ENCODE measurements around the gene SMARCD2.
"Not testable (repeated sequence)": the region's sequence is repeated elsewhere in the genome, so short reads cannot be mapped to it uniquely, and the experiment has no call there.

The SMARCD2 gene

GRCh38 chr17:63881935-63882601, 39.6 kb upstream of the SMARCD2 start, which contains the start of gene GH2:
TSS of gene GH2 (minus strand) at chr17:63881944. CDS start at chr17:63881801, 143 bp downstream.
- Histone ChIP-seq H3K4me1 (ENCODE audit: insufficient read depth, low read length, poor library complexity, severe bottlenecking) (no peaks in the 10 kb centered on the region), H3K79me2 (ENCODE audit: insufficient read depth, low read length) (no peaks in the 10 kb centered on the region), H3K9me3 (ENCODE audit: insufficient read depth, low read depth, low read length) (no peaks in the 10 kb centered on the region), H3K27me3 (ENCODE audit: insufficient read depth, low read length, poor library complexity, severe bottlenecking) (no peaks in the 10 kb centered on the region), H4K20me1 (ENCODE audit: insufficient read depth, low read length, poor library complexity, severe bottlenecking) (no peaks in the 10 kb centered on the region), H3K36me3 (ENCODE audit: insufficient read depth, low read length) (no peaks in the 10 kb centered on the region), H3K9me2 (replicated peaks; ENCODE audit: low read depth, low read length) (no peaks in the 10 kb centered on the region), H3F3A (ENCODE audit: low read depth) (no peaks in the 10 kb centered on the region), H2AFZ (ENCODE audit: low read length) (no peak within 1 kb of the TSS), H3K9ac (ENCODE audit: low read depth, low read length, poor library complexity, severe bottlenecking) (no peak within 1 kb of the TSS), H3K4me3 (ENCODE audit: low read length, poor library complexity, severe bottlenecking) (no peak within 1 kb of the TSS), H3K4me2 (ENCODE audit: low read depth, low read length, poor library complexity, severe bottlenecking) (no peak within 1 kb of the TSS)
- TF ChIP-seq CTCF (conservative IDR thresholded peaks at IDR 0.05; ENCODE audit: low read length) (peak; percentile 66), EZH2phosphoT487 (IDR thresholded peaks at IDR 0.05; ENCODE audit: borderline replicate concordance) (no peak)

- not testable (repeated sequence) for H4K20me1 ChIP-seq (ENCODE audit: insufficient read depth, low read length, poor library complexity, severe bottlenecking); H3K4me3 ChIP-seq (ENCODE audit: low read length, poor library complexity, severe bottlenecking); H3K9ac ChIP-seq (ENCODE audit: low read depth, low read length, poor library complexity, severe bottlenecking); H3K4me1 ChIP-seq (ENCODE audit: insufficient read depth, low read length, poor library complexity, severe bottlenecking); H3K9me2 ChIP-seq (replicated peaks; ENCODE audit: low read depth, low read length); H3F3A ChIP-seq (ENCODE audit: low read depth); H3K36me3 ChIP-seq (ENCODE audit: insufficient read depth, low read length); H3K79me2 ChIP-seq (ENCODE audit: insufficient read depth, low read length); H3K27me3 ChIP-seq (ENCODE audit: insufficient read depth, low read length, poor library complexity, severe bottlenecking); H3K4me2 ChIP-seq (ENCODE audit: low read depth, low read length, poor library complexity, severe bottlenecking); H3K9me3 ChIP-seq (ENCODE audit: insufficient read depth, low read depth, low read length); H2AFZ ChIP-seq (ENCODE audit: low read length)
Measured at GRCh38 chr17:63881337-63881736, 38.9 kb upstream of the SMARCD2 start.

GRCh38 chr17:63880706-63881105, 38.2 kb upstream of the SMARCD2 start:
- Histone ChIP-seq H3K27me3 (ENCODE audit: insufficient read depth, low read length, poor library complexity, severe bottlenecking) (no peaks in the 10 kb centered on the region), H3K9me3 (ENCODE audit: insufficient read depth, low read depth, low read length) (no peaks in the 10 kb centered on the region), H3K9ac (ENCODE audit: low read depth, low read length, poor library complexity, severe bottlenecking) (no peak overlapping the region), H2AFZ (ENCODE audit: low read length) (no peak overlapping the region), H3K79me2 (ENCODE audit: insufficient read depth, low read length) (no peaks in the 10 kb centered on the region), H3K4me3 (ENCODE audit: low read length, poor library complexity, severe bottlenecking) (no peak overlapping the region), H3K36me3 (ENCODE audit: insufficient read depth, low read length) (no peaks in the 10 kb centered on the region), H4K20me1 (ENCODE audit: insufficient read depth, low read length, poor library complexity, severe bottlenecking) (no peaks in the 10 kb centered on the region), H3K4me1 (ENCODE audit: insufficient read depth, low read length, poor library complexity, severe bottlenecking) (no peaks in the 10 kb centered on the region), H3F3A (ENCODE audit: low read depth) (no peaks in the 10 kb centered on the region), H3K4me2 (ENCODE audit: low read depth, low read length, poor library complexity, severe bottlenecking) (no peak overlapping the region), H3K9me2 (replicated peaks; ENCODE audit: low read depth, low read length) (no peaks in the 10 kb centered on the region)
- TF ChIP-seq CTCF (conservative IDR thresholded peaks at IDR 0.05; ENCODE audit: low read length) (no peak), EZH2phosphoT487 (IDR thresholded peaks at IDR 0.05; ENCODE audit: borderline replicate concordance) (no peak)

- H3K4me3 ChIP-seq (ENCODE audit: low read length, poor library complexity, severe bottlenecking); H3K79me2 ChIP-seq (ENCODE audit: insufficient read depth, low read length); H3K9me3 ChIP-seq (ENCODE audit: insufficient read depth, low read depth, low read length); H3K9ac ChIP-seq (ENCODE audit: low read depth, low read length, poor library complexity, severe bottlenecking); H3K27me3 ChIP-seq (ENCODE audit: insufficient read depth, low read length, poor library complexity, severe bottlenecking); H3K9me2 ChIP-seq (replicated peaks; ENCODE audit: low read depth, low read length); H3K36me3 ChIP-seq (ENCODE audit: insufficient read depth, low read length); H3F3A ChIP-seq (ENCODE audit: low read depth); H4K20me1 ChIP-seq (ENCODE audit: insufficient read depth, low read length, poor library complexity, severe bottlenecking); H3K4me1 ChIP-seq (ENCODE audit: insufficient read depth, low read length, poor library complexity, severe bottlenecking); H2AFZ ChIP-seq (ENCODE audit: low read length); H3K4me2 ChIP-seq (ENCODE audit: low read depth, low read length, poor library complexity, severe bottlenecking): not testable (repeated sequence)
Measured at GRCh38 chr17:63878413-63878812, 35.9 kb upstream of the SMARCD2 start.

- H3K4me3 ChIP-seq (ENCODE audit: low read length, poor library complexity, severe bottlenecking); H3K4me2 ChIP-seq (ENCODE audit: low read depth, low read length, poor library complexity, severe bottlenecking); H3K27me3 ChIP-seq (ENCODE audit: insufficient read depth, low read length, poor library complexity, severe bottlenecking); H3K79me2 ChIP-seq (ENCODE audit: insufficient read depth, low read length); H3K9ac ChIP-seq (ENCODE audit: low read depth, low read length, poor library complexity, severe bottlenecking); H3K9me3 ChIP-seq (ENCODE audit: insufficient read depth, low read depth, low read length); H4K20me1 ChIP-seq (ENCODE audit: insufficient read depth, low read length, poor library complexity, severe bottlenecking); H3K9me2 ChIP-seq (replicated peaks; ENCODE audit: low read depth, low read length); H2AFZ ChIP-seq (ENCODE audit: low read length); H3F3A ChIP-seq (ENCODE audit: low read depth); H3K36me3 ChIP-seq (ENCODE audit: insufficient read depth, low read length); H3K4me1 ChIP-seq (ENCODE audit: insufficient read depth, low read length, poor library complexity, severe bottlenecking): not testable (repeated sequence)
Measured at GRCh38 chr17:63874693-63875092, 32.2 kb upstream of the SMARCD2 start.

- not testable (repeated sequence) for H2AFZ ChIP-seq (ENCODE audit: low read length); H3K36me3 ChIP-seq (ENCODE audit: insufficient read depth, low read length); H3K4me1 ChIP-seq (ENCODE audit: insufficient read depth, low read length, poor library complexity, severe bottlenecking); H3K4me3 ChIP-seq (ENCODE audit: low read length, poor library complexity, severe bottlenecking); H3K27me3 ChIP-seq (ENCODE audit: insufficient read depth, low read length, poor library complexity, severe bottlenecking); H3K79me2 ChIP-seq (ENCODE audit: insufficient read depth, low read length); H3K4me2 ChIP-seq (ENCODE audit: low read depth, low read length, poor library complexity, severe bottlenecking); H4K20me1 ChIP-seq (ENCODE audit: insufficient read depth, low read length, poor library complexity, severe bottlenecking); H3K9me3 ChIP-seq (ENCODE audit: insufficient read depth, low read depth, low read length); H3F3A ChIP-seq (ENCODE audit: low read depth); H3K9ac ChIP-seq (ENCODE audit: low read depth, low read length, poor library complexity, severe bottlenecking); H3K9me2 ChIP-seq (replicated peaks; ENCODE audit: low read depth, low read length)
Measured at GRCh38 chr17:63874061-63874626, 31.7 kb upstream of the SMARCD2 start.

Measured in Loucy (cell line).